Sciatic nerve (tissue), 2 donors: ENCODE measurements around the gene PDHA1. TPM values are rescaled to one million over a fixed set of nuclear protein-coding genes. Genes with fewer than 3 reads are reported as not detected.

Experiments used
- ATAC-seq: fragments of 200-7000 bp; cut with Tn5 transposase; one replicate; pipeline ENCODE4 v1.9.1; 2020; ENCODE audit warnings: mild to moderate bottlenecking, moderate library complexity
- DNase-seq: peaks from one replicate; pipeline ENCODE4 v3.0.0-alpha.2; 2020; ENCODE audit warnings: low spot score
- intact Hi-C: fragments of 100-400 bp; cut with DNase I; formaldehyde crosslinking; loops from one replicate; pipeline ENCODE4 v1.14.2; 2022
- total RNA-seq: library from RNA; stranded (reverse); fragmentation: NEBNext Ultra II Directional; extraction: Animal tissue kit (Norgen Biotek cat#: 25700); gene quantifications from one replicate; pipeline ENCODE4 v1.2.1, GENCODE V29; 2021
- donor health status: DM: no; HTN: no; CAD: no.
- donor health status: DM: no; HTN: no; CAD: no.

PDHA1 gene
- total RNA-seq, 1 donor from 2014 or later = 105 TPM

GRCh38 chrX:19372547-19373331 lies 29.0 kb downstream of the PDHA1 start:
- intact Hi-C loops = no loop called here
- no peak for DNase-seq
- ATAC-seq = peak; percentile 70

GRCh38 chrX:19373351-19373891 lies 29.7 kb downstream of the PDHA1 start:
- DNase-seq (no peak), ATAC-seq (peak; percentile 11)
- intact Hi-C loops = no loop called here

- no peak for ATAC-seq
- no peak for DNase-seq
- intact Hi-C loops = no loop called here
These were observed 31.8 kb downstream of the PDHA1 start for GRCh38 chrX:19375546-19375945.

DNA sequence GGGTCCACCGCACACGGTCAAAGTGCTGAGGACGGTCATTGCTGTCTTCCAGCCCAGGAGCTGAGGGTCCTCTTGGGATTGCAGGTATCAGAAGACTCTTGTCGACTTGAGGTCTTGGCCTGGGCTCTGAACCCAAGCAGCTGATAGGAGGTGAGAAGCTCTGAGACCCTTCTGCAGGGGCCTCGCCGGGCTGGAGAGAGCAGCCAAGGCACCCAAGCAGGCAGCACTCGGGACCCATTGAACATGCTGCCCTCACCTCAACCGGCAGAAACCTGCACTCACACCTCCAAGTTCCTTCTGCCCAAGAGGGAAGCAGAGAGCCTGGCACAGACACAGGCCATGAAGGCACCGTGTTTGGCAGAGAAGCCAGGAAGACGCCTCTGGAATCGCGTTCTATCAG lies 34.1 kb downstream of the PDHA1 start:
- intact Hi-C loops = no loop called here
- DNase-seq (no peak), ATAC-seq (no peak)

- DNase-seq (peak; percentile 44), ATAC-seq (no peak)
- intact Hi-C loops = no loop called here
These were observed 37.6 kb downstream of the PDHA1 start for GRCh38 chrX:19381326-19381725.

DNA sequence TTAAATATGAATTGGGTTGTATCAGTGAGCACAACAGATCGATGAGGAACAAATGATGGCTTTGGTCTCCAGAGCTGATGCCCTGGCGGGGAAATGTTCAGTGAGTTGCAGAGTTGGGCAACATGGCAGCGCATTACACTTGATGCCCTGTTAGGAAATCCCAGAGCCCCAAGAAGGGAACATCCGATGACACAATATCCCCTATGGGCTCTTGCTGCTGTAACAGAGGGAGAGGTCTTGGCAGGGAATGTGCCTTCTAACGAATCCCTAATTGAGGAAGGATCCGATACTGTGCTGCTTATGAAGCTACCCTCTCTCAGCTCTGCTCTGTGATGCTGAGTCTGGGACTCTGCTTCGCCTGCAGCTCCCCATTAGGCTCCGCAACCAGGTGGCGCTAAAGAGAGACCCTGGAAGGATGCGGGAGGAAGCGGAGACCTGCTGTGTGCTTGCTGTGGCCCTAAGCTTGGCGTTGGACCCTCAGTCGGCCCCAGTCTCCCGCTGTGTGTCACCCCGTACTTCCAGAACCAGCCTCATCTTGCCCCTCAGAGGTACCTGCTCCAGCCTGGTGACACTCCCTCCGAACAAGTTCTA lies 38.9 kb downstream of the PDHA1 start:
- intact Hi-C loops = no loop called here
- peak; percentile 39 for ATAC-seq

DNA sequence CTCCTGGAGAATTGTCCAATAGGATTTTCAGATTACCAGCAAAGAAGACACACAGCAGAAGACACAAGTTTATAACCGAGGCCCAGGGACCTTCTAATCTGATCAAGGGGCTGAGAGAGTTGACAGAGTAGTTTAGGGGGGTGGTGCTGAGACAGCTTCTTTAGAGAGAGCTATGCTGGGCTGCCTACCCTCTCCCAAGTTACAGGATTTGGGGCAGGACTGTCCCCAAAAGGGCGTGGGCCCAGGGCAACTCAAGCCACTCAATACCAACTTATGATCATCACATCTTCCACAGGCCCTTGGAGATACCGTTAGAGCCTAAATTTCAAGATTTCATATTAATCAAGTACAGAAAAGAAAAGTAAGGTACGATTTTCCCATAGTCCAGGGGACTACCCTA lies 43.0 kb downstream of the PDHA1 start:
- DNase-seq (peak; percentile 17), ATAC-seq (no peak)
- intact Hi-C loops = no loop called here

More for the DNA sequence above, 38.9 kb downstream of the PDHA1 start:
- peak; percentile 62 for DNase-seq

DNA sequence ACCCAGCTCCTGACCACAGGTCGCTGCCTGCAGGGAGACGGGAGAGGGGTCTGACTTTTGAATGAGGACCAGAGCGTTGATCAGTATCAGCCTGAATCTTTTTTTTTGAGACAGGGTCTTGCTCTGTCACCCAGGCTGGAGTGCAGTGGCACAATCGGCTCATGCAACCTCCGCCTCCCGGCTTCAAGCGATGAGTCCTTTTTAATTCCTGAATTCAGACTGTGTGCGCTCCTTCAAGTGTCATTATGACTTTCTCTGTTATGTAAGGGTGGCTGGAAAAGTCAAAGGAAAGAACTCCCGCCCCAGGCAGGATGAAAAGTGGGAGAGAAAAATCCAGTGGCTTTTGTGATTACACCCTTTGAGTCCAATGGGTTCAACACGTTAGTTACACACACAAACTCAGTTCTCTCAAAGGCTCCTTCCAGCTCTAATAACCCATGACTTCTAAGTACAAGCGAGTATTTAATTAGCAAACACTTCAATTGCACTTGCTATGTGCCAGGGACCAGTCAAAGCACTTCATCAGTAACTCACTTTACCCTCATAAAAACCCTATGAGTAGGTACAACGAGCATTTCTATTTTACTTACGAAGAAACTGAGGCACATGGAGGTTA lies 44.4 kb downstream of the PDHA1 start:
- intact Hi-C loops = no loop called here
- no peak for DNase-seq
- ATAC-seq = no peak

DNA sequence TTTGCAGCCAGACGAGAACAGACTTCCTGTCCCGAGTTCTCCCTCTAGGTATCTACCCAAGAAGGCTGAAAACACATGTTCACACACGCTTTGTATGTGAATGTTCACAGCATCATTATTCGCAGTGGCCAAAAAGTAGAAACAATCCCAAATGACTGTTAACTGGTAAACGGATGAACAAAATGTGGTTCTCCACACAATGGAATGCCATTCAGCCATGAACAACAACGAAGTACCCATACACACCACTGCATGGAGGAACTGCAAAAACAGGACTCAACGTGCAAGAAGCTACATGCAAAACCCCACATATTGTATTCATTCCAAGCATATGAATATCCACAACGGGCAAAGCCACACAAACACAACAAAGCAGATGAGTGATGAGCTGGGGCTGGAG lies 45.0 kb downstream of the PDHA1 start:
- intact Hi-C loops = no loop called here
- no peak for ATAC-seq

GRCh38 chrX:19389227-19389845 lies 45.6 kb downstream of the PDHA1 start:
- ATAC-seq (no peak), DNase-seq (no peak)
- intact Hi-C loops = no loop called here

More for the DNA sequence above, 45.0 kb downstream of the PDHA1 start:
- no peak for DNase-seq

- intact Hi-C loops = no loop called here
- no peak for DNase-seq
- ATAC-seq = no peak
These were observed 48.4 kb downstream of the PDHA1 start for GRCh38 chrX:19392078-19392477.

- intact Hi-C loops = no loop called here
These were observed 49.0 kb downstream of the PDHA1 start for GRCh38 chrX:19392703-19393102.

GRCh38 chrX:19403696-19404095 lies 60.0 kb downstream of the PDHA1 start:
- DNase-seq (no peak), ATAC-seq (no peak)
- intact Hi-C loops = no loop called here

More at GRCh38 chrX:19392703-19393102, 49.0 kb downstream of the PDHA1 start:
- no peak for DNase-seq
- no peak for ATAC-seq

- ATAC-seq = no peak
- intact Hi-C loops = no loop called here
- DNase-seq = no peak
These were observed 66.5 kb downstream of the PDHA1 start for GRCh38 chrX:19410259-19410658.

Other genes with a start within 250 kb of the PDHA1 start
- 5.3 TPM for gene ADGRG2, start 221.5 kb upstream of the PDHA1 start, total RNA-seq
- 0.13 TPM for gene MAP3K15, start 171.6 kb downstream of the PDHA1 start, total RNA-seq